HuH-7.5 (cell line): ENCODE data around the gene GJB3.
"Not testable (repeated sequence)": the region's sequence is repeated elsewhere in the genome, so short reads cannot be mapped to it uniquely, and the experiment has no call there.

Experiments
- DNase-seq: peaks from one replicate; pipeline ENCODE4 v3.0.0; 2011; ENCODE audit warnings: low spot score

The GJB3 gene

GRCh38 chr1:34781071-34781843 lies at the start of gene GJB3:
TSS of gene GJB3 (plus strand) at chr1:34781214. CDS start at chr1:34784763, 3,549 bp downstream.
- no peak for DNase-seq

- not testable (repeated sequence) for DNase-seq
Measured at GRCh38 chr1:34732831-34733230, 48.2 kb upstream of the GJB3 start.

GRCh38 chr1:34736692-34737091 lies 44.3 kb upstream of the GJB3 start:
- no peak for DNase-seq

GRCh38 chr1:34737236-34737635 lies 43.8 kb upstream of the GJB3 start:
- not testable (repeated sequence) for DNase-seq

- no peak for DNase-seq
Measured at GRCh38 chr1:34739613-34740012, 41.4 kb upstream of the GJB3 start.

GRCh38 chr1:34740161-34740868 lies 40.7 kb upstream of the GJB3 start:
- no peak for DNase-seq

- peak; percentile 87 for DNase-seq
Measured at GRCh38 chr1:34742667-34743270, 38.2 kb upstream of the GJB3 start.

- DNase-seq, result no peak
Measured at GRCh38 chr1:34743775-34744174, 37.2 kb upstream of the GJB3 start.

- no peak for DNase-seq
Measured at GRCh38 chr1:34744851-34745250, 36.2 kb upstream of the GJB3 start.

GRCh38 chr1:34745666-34746065 lies 35.3 kb upstream of the GJB3 start:
- DNase-seq, result no peak

- no peak for DNase-seq
Measured at GRCh38 chr1:34746101-34746500, 34.9 kb upstream of the GJB3 start.

- DNase-seq, result no peak
Measured at GRCh38 chr1:34746785-34747637, 34.0 kb upstream of the GJB3 start.

- DNase-seq, result no peak
Measured at GRCh38 chr1:34747638-34747941, 33.4 kb upstream of the GJB3 start.

- DNase-seq, result no peak
Measured at GRCh38 chr1:34749992-34750391, 31.0 kb upstream of the GJB3 start.

- no peak for DNase-seq
Measured at GRCh38 chr1:34750610-34751009, 30.4 kb upstream of the GJB3 start.

- DNase-seq, result no peak
Measured at GRCh38 chr1:34753163-34753562, 27.9 kb upstream of the GJB3 start.

- no peak for DNase-seq
Measured at GRCh38 chr1:34754964-34755637, 25.9 kb upstream of the GJB3 start, which contains the start of gene GJB5. TSS of gene GJB5 (plus strand) at chr1:34755047. CDS start at chr1:34757331, 2,284 bp downstream.

- DNase-seq, result no peak
Measured at GRCh38 chr1:34755961-34756360, 25.1 kb upstream of the GJB3 start.

GRCh38 chr1:34757386-34757785 lies 23.6 kb upstream of the GJB3 start:
- DNase-seq, result no peak

GRCh38 chr1:34758751-34759150 lies 22.3 kb upstream of the GJB3 start:
- no peak for DNase-seq

- DNase-seq, result no peak
Measured at GRCh38 chr1:34759503-34760357, 21.3 kb upstream of the GJB3 start, which contains the start of gene GJB4. TSS of gene GJB4 (plus strand) at chr1:34759740. CDS start at chr1:34761255, 1,515 bp downstream.
